ENCODE data around the gene DIP2C.

Gene DIP2C

DNA sequence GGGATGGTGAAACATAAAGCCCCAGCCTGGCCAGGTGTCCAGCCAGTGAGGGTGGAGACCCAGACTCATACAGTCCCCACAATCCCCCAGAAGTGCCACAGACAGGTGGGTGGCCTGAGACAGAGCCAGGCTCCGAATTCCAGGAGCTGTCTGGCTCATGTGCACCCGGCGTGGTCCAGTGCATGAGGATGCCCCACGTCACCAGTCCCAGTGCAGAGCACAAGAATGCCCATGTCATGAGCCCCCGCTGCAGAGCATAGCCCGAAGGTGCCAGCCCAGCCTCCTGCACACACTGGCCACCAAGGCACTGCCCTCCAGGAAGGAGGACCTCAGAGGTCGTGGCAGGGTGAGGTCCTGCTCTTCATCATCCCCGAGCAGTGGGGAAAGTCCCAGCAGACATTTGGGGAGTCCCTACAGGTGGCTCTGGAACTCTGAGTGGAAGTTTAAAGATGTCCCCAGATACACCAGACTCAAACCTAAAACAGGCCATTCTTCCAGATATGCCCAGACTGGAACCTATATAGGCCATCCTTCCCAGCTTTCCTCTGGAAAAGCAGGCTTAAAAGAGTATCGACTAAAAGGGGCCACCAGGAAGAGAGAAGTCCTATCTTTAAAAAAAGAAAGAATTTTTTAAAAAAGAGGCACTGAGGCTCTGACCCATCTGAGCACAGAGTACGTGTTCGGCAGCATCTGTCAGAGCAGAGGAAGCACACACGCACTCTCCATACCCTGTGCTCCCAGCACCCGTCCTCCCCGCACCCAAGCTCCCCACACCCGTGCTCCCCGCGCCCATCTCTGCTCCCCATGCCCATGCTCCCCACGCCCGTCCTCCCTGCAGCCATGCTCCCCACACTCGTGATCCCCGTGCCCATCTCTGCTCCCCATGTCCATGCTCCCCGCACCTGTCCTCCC, 11.5 kb downstream of the DIP2C start:
- DNase-seq (ENCODE audit: low read depth in 2 of 2) = no peak

DNA sequence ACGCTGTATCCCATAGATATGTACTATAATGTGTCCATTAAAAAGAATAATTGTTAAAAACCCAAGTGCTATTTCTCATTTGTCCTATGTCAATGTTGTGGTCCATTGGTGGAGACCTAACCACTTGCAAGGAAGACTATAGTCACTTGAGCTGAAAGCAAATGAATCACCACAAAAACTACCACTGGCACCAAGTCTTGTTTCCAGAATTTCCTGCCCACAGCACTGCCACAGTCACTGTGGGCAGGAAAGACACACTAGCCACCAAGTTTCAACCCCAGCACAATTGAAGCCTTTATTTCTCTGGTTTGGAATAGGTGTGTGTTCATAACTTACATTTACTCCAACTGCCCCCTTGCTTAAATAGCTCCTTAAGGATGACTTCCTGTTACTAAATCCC, 12.4 kb downstream of the DIP2C start:
- no peak for DNase-seq (ENCODE audit: low read depth in 2 of 2)

DNA sequence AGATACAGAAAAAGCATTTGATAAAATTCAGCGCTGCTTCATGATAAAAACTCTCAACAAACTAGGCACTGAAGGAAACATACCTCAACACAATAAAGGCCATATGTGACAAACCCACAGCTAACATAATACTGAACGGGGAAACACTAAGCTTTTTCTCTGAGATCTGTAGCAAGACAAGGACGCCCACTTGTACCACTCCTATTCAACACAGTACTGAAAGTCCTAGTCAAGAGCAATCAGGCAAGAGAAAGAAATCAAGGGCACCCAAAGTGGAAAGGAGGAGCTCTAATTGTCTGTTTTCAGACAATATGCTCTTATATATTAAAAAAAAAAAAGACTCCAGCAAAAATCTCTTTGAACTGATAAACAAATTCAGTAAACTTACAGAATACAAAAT, 13.3 kb downstream of the DIP2C start:
- no peak for DNase-seq (ENCODE audit: low read depth in 2 of 2)

DNA sequence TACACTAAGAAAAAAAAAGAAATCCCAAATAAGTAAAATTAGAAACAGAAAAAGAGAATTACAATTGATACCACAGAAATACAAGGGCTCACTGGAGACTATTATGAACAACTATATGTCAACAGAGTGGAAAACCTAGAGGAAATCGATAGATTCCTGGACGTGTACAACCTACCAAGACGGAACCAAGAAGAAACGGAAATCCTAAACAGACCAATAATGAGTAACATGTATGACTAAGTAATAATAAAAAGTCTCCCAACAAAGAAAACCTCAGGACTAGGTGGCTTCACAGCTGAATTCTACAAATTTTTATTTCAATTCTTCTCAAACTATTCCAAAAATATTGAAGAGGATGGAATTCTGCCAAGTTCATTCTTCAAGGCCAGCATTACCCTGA, 13.9 kb downstream of the DIP2C start:
- DNase-seq (ENCODE audit: low read depth in 2 of 2) = no peak

DNA sequence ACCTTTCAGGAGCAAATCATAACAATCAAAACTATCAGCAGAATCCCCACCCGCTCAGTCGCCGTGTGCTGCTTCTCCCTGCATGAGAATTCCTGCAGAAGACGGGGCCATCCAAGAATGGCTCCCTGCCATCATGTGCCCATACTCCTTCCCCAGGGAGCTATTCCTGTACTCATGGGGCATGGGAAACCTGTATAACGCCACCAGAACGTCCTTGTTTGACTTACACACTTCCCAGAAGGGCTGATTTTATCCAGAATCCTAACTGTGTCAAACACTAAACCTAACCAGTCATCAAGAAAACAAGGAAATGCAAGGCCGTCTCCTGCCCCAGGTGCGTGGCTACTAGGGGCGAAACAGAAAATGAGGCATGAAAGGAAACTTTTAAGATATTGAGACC, 16.0 kb downstream of the DIP2C start:
- DNase-seq (ENCODE audit: low read depth in 2 of 2) = no peak

DNA sequence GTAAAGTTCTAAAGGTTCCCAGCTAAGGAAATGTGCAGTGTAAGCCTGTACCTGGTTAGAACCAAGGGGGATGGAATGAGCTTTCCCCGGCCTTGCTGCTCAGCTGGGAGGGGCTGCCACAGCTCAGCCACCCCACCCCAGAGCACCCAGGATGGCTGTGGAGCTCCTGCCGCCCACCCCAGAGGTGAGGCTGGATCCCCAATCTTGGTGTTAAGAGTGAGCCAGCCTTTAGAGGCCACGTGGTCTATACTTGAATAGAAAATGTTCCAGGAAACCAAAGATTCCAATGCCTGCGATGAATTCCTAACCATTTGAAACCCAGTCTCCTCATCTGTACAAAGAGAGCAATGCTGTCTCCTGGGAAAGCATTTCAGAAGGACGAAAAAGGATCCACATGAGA, 16.5 kb downstream of the DIP2C start:
- DNase-seq (ENCODE audit: low read depth in 2 of 2) = no peak

DNA sequence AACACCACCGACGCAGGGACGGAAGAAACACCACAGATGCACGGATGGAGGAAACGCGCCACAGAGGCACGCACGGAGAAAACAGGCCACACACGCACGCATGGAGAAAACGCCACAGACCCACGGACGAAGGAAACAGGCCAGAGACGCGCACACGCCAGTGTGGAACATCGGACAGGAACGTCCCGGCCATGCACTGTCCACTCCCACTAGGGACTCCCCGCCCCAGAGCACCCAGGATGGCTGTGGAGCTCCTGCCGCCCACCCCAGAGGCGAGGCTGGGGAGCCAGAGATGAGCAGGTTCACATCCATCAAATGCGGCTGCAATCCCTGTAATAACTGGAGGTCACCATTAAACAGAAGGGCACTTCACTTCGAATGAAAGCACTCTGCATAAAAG, 17.3 kb downstream of the DIP2C start:
- no peak for DNase-seq (ENCODE audit: low read depth in 2 of 2)

DNA sequence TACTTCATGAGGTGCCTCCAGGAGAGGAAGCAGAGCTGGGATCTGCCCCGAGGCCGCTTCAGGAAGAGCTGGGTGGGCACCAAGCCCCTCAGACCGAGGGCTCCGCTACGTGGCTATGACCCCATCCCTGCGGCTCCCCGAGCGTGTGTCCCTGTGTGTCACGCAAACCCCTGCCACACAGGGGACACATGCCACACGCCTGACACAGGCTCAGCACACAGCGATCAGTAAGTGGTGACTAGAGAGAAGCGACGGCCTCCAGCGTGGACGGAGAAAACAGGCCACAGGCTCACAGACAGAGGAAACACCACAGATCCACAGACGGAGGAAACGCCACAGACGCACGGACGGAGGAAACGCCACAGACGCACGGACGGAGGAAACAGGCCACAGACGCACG, 18.5 kb downstream of the DIP2C start:
- no peak for DNase-seq (ENCODE audit: low read depth in 2 of 2)

DNA sequence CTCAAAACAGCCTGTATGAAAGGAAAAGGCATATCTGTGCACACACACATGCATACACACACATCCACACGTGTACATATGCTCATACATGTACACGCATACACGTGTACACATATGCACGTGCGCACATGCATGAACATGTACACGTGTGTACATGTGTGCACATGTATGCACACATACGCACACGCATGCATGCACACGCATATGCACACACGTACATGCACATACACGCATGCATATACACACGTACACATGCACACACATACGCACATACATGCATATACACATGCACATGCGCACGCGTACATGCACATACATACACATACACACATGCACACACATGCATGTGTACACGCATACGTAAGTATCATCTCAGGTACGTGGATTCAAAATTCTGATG, 19.4 kb downstream of the DIP2C start:
- no peak for DNase-seq (ENCODE audit: low read depth in 2 of 2)

DNA sequence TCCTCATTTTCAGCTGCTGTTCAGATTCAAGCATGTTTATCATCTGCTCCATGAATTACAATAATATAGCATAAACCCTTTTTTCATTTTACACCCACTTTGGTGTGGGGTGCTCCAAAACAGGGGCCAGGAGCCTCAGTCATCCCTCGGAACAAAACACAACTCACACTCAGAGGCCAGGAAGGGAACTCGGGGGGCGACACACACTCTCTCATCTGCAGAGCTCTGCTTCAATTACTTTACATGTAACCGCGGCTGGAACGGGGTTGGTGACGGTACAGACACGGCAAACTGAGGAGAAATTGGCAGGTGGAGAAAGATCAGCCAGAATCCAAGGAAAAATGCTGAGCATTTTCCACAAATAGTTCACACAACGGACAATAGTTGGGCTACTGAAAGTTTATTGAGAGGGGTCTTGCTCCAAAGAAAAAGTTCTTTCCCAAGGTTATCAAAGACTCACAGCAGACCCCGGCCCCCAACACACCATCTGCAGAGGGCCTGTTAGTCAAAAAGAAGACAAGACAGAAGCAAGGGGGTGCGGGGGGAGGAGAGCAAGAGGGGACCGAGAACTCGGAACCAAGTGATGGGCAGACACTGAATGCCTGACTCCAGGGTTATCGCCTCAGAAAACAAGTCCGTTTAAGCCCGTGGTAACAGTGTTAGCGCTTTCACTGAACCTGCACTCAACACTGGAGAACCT, 20.5 kb downstream of the DIP2C start:
- DNase-seq (ENCODE audit: low read depth in 2 of 2) = no peak

DNA sequence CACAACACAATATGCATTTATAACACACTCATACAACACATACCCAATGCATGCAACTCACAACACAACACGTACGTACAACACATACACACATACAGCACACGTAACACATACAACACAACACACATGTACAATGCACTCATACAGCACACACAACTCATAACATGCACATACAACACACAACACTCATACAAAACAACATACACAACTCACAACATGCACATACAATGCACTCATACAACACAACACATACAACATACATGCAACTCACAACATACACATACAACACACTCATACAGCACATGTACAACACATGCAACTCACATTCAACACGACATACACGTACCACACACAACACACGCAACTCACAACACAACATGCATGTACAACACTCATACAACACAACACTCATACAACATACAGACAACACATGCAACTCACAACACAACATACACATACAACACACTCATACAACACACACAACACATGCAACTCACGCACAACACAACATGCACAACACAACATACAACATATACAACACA, 21.8 kb downstream of the DIP2C start:
- no peak for DNase-seq (ENCODE audit: low read depth in 2 of 2)

DNA sequence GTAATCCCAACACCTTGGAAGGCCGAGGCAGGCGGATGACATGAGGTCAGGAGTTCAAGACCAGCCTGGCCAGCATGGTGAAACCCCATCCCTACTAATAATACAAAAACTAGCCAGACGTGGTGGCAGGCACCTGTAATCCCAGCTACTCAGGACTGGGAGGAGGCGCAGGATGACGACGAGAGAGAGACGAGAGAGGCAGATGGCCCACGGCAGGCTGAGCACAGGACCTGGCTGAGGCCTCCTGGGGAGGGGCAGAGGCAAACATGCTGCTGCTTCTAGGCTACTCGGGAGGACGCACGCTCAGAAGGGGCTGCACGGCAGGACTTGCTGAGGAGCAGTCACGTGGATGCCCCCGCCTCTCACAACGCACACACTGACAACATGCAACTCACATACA, 22.4 kb downstream of the DIP2C start:
- DNase-seq (ENCODE audit: low read depth in 2 of 2) = no peak

DNA sequence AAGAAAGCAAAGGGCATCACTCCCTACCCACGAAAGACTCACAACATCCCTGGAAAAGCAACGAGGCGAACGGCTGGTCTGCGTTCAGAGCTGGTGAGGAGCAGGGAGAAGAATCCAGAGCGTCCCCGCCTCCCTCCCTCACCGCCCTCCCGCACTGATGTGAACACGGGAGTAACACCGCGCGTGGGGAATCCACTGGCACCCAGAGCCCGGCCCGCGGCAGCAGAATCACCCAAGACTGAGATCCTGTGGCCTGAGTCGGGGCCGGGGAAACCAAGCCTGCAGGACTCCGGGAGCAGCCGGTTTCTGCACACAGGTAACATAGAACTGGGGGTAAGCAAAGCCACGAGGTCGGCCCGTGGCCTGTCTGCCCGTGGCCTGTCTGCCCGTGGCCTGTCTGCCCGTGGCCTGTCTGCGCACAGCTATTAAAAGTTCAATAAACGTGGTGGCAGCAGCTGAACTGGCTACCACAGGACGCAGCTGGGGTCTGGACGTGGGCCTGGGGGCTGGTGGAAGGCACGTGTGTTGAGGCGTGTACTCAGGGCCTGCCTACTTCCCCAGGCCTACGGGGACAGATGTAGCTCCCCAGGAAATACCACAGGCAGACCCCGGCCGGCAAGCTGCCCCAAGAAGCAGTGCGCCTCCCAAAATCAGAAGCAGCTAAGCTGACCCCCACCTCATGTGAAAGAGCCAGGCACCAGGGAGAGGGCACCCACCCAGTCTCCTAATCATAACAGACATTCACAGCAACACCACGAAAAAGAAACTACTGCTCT, 23.0 kb downstream of the DIP2C start:
- no peak for DNase-seq (ENCODE audit: low read depth in 2 of 2)

DNA sequence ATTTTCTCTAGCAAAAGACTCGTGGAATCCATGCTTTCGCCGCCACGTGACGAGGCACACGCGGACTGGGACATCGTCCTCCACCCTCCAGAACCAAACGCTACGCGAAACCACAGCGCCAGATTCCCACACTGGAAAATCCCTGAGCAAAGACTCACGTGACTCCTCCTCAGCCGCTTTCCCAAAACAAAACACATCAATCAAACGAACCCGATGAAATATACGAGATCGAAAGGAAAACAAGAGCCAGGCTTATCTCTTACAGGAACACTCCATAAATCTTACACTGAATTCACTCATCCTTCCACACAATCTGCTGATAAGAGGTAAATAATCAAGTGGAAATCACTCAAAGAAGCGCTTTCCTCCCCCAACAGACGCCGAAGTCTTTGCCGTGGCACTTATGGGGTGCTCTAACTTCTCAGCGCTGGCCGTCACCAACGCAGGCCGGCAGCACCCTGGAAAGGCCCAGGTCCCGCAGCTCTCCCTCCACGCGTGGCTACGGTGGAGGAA, 23.8 kb downstream of the DIP2C start:
- no peak for DNase-seq (ENCODE audit: low read depth in 2 of 2)

DNA sequence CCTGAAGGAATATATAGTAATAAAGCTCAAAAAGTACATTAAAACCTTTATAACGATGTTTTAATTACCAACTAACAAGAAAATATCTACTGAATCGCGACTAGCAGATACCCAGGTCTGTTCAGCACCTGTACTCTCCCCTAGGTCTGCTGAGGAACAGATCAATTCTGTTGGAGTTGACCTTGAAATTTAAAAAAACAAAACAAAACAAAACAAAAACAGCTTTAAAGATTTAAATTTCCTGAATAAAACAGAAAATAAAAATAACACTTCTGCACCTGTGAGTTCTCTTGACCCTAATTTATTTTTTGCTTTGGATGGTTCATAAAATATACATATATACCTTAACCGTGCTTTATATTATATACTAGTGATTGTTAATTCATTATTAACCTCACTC, 24.6 kb downstream of the DIP2C start:
- DNase-seq (ENCODE audit: low read depth in 2 of 2) = no peak

DNA sequence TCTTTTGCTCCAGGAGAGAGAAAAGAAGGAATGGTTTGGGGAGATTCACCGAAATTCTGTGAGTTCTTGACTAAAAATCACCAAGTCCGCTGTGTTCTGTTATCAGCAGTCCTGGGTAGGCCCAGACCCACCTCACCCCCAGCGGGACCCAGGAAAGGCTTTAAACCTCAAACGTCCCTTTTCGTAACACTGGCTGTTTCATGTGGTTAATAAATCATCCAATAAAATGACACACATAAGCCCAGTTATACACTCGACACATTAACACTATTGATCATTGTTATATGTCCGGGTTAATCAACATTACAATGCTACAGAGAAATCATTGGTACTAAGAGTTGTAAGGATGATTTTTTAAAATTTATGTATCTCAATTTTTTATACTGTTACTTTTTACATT, 25.2 kb downstream of the DIP2C start:
- DNase-seq (ENCODE audit: low read depth in 2 of 2) = no peak

DNA sequence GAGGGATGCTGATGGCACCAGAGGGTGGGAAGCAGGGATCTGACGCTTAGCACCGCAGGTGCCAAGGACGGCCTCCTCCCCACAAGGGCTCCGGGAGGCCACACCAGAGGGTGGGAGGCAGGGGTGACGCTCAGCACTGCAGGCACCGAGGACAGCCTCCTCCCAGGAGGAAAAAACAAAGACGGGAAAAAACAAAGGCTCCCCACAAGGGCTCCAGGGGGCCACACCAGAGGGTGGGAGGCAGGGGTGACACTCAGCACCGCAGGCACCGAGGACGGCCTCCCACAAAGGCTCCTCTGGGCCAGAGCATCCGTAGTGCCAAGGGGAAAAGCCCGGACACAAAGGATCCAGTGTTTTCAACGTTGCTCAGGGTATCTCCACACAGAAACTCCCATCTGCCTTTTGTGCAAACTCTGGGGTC, 25.6 kb downstream of the DIP2C start:
- no peak for DNase-seq (ENCODE audit: low read depth in 2 of 2)

DNA sequence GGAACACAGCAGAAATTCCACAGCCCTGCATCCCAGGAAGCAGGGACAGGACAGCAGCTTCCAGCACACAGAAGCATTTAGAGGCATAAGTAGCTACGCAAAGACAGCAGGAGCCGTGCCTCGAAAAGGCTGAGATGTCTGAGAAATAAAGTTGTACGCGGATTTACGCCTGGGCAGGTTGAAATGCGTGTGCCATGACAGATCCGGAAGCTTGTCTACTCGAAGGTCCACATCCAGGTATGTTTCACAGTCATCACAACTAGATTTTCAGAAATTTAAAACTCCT, 26.1 kb downstream of the DIP2C start:
- DNase-seq (ENCODE audit: low read depth in 2 of 2) = no peak

DNA sequence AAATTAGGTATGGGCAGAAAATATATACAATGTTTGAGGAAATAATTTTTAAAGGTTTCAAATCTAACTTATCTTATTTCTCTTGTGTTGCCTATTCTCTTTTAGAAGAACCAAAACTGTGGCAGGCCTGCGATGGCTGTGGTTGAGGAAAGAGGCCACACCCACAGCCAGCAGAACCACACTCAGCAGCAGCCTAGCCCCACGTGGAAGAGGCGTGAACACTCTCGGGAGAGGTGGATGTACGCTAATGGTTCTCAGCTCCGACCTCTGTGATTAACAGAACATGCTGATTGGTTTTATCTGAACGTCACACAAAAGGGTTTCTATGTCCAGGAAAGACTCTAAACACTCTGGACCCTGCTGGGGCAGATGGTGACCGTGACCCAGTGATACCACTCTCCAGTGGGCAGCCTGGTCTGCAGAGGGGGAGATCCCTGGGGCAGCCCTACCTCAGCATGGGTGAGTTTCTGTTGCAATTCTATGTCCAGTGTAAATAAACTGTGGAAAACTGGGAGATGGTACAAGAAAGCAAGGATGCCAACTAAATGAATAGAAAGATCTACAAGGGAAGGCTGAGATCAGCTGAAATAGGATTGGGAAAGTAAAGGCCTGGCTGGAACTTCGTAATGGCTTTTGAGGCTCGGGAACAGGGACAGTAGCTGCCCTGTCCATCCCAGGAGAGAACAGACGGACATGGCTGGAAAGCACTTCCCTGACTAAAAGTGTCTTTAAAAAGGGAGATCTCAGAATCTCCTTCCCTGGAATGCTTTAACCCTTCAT, 26.6 kb downstream of the DIP2C start:
- DNase-seq (ENCODE audit: low read depth in 2 of 2) = no peak

DNA sequence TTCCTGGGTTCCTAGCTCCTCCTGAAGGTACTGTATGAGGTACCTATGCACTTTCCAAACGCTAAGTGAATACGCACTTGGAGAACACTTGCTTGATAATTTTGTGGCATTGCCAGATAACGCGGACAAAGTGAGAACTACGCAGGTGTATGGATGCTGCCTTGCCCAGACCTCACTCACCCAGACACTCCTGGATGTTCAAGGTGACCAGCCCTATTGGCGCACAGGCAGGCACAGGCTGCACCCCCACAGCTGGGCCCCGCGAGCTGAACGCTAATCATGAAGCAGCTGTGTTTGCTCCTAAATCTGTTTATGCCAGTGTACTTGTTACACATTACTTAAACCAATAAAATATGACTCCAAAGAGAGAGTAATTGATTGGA, 27.3 kb downstream of the DIP2C start:
- DNase-seq (ENCODE audit: low read depth in 2 of 2) = no peak

DNA sequence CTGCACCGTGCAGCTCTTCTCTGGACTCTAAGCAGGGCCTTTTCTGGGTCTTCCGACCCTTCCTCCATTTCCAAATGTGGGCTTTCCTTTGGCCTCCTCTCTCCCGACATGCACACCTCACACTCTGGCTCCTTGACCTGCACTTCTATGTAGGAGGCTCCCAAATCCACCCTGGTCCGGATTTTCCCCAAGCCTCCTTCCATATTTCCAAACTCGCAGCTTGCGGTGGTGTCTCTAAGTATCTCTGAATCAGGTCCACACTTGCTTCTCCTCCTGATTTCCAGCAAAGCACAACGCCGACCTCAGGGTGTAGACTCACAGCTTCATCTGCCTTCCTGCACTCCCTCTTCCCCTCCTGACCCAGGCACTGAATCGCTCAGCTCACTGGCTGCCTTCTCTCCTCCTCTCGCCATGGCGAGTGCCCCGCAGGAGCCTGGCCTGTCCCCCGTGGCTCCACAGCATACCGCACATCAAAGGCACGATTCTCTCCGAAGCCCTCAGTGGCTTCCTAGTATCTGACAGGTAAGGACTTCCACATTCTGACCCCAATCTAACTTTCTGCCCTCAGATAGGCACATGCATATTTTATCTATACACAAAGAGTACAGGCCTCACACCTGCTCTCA, 27.8 kb downstream of the DIP2C start:
- no peak for DNase-seq (ENCODE audit: low read depth in 2 of 2)
